Neural crest cell (in vitro differentiated cells): ENCODE data around the gene THSD7A. TPM values are rescaled to one million over a fixed set of nuclear protein-coding genes. Genes with fewer than 3 reads are reported as not detected.

ENCODE experiments used
- DNase-seq: peaks from one replicate; pipeline ENCODE4 v3.0.0; 2021; ENCODE audit warnings: low read depth, mixed read lengths, low spot score
- H3K27ac Mint-ChIP-seq: one replicate; pipeline ENCODE4 v1.8.0; 2021; ENCODE audit warnings: mild to moderate bottlenecking, mixed read lengths; ENCODE audit not compliant: unreplicated experiment
- H3K27me3 Mint-ChIP-seq: 2 replicates; pipeline ENCODE4 v1.8.0; 2021; ENCODE audit warnings: low read depth, mild to moderate bottlenecking, mixed read lengths
- H3K36me3 Mint-ChIP-seq: 2 replicates; pipeline ENCODE4 v1.8.0; 2021; ENCODE audit warnings: low read depth, mild to moderate bottlenecking, mixed read lengths
- H3K4me1 Mint-ChIP-seq: 2 replicates; pipeline ENCODE4 v1.8.0; 2021; ENCODE audit warnings: mixed read lengths
- H3K4me3 Mint-ChIP-seq: one replicate; pipeline ENCODE4 v1.8.0; 2021; ENCODE audit warnings: mild to moderate bottlenecking, mixed read lengths
- H3K9me3 Mint-ChIP-seq: 2 replicates; pipeline ENCODE4 v1.8.0; 2021; ENCODE audit warnings: mixed read lengths
- CTCF ChIP-seq: fragments of 200-600 bp; sonication (generic); conservative IDR thresholded peaks from 2 replicates; pipeline ENCODE4 v1.5.0; 2021; ENCODE audit warnings: antibody characterized with exemption, mild to moderate bottlenecking
- total RNA-seq: library from RNA; stranded (reverse); gene quantifications from 2 replicates; pipeline ENCODE4 v1.2.1, GENCODE V29; 2021

THSD7A gene
- total RNA-seq, 1 donor from 2014 or later, result 4.8 TPM

DNA sequence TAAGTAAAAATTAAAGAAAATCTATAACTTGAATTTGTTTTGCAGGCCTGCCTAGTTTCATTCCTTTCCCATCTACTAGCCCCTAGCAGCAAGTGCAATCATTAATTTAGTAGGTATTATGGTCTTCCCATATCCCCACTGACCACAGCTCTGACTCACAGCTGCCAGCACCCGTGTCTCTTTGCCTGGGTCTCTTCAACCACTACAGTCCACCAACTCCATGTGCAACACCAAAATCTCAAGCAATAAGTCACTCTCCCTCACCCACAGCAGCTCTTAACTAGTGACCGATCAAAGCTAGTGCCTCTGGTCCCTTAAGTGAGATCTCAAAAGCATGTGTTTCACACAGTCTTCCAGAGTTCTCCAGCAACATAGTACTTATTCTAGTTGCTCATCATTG lies 26.0 kb upstream of the THSD7A start:
- H3K27me3 Mint-ChIP-seq, result no peaks in the 10 kb centered on the region
- H3K9me3 Mint-ChIP-seq, result no peaks in the 10 kb centered on the region
- H3K27ac Mint-ChIP-seq, result no peak overlapping the region
- no peaks in the 10 kb centered on the region for H3K36me3 Mint-ChIP-seq
- DNase-seq, result no peak
- TF ChIP-seq CTCF, result no peak
- H3K4me3 Mint-ChIP-seq, result no peak overlapping the region
- no peaks in the 10 kb centered on the region for H3K4me1 Mint-ChIP-seq

DNA sequence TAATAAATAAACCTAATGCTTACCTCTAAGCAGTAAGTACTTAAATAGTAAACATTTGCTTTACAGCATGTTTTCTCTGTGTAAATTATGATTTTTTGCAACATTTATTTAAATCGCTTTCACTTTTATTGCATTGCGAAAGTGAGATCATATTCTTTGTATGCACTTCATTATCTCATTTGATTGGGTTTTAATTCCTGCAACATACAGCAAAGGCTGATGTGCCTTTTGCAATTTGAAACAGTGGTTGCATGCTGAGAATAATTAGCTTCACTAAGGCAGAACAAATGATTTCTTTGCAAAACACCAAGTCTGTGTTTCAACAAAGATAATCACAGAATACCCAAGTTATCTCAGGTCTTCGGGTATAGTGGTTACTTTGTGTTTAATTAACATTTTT lies 16.3 kb upstream of the THSD7A start:
- no peak for TF ChIP-seq CTCF
- Mint-ChIP-seq H3K27ac (no peak overlapping the region), H3K36me3 (no peaks in the 10 kb centered on the region), H3K27me3 (no peaks in the 10 kb centered on the region), H3K4me1 (peaks cover 14% of the 10 kb centered on the region), H3K4me3 (no peak overlapping the region), H3K9me3 (no peaks in the 10 kb centered on the region)
- no peak for DNase-seq

DNA sequence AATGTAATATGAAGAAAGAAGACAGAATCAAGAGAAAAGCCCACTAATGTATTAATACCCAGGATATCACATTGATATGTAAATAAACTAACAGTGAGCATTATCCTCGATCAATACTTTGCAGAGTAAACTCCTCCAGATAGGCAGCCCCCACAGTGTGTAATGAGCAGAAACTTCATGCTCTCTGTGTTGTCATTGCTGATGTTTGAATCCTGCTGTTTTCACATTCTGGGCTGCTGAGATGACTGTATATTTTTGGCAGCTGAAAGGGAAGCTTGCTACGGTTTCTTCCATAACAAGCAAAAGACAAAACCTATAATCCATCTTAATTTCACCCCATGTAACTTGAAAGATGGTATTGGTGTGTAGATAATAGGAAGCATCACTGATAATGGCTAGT lies 15.3 kb upstream of the THSD7A start:
- DNase-seq, result no peak
- no peaks in the 10 kb centered on the region for H3K36me3 Mint-ChIP-seq

DNA sequence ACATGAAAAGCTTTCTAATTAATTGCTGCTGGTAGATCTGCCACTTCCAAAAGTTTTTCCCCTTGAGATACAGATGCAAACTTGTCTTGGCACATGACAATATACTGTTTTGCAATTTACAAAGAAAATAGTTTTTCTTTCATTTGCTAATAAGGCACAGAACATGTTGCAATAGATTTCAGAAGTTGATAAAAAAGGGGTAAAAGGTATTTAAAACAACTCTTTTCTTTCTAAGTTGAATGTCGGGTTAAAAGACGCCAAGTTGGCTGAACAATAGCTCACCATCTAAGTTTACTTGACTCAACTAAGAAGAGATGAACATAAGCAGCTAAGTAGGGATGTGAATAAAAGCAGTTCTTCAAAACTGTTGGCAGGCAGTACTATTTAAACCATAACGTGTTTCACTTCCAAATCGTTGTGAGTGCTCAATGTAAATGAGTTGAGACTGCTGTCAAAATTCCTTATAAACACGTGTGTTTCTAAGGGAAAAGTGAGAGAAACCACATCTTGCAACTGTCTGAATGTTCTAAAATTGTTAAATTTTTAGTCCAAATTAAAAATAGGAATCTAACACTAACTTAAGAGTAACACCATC lies 14.5 kb upstream of the THSD7A start:
- no peaks in the 10 kb centered on the region for H3K9me3 Mint-ChIP-seq
- no peaks in the 10 kb centered on the region for H3K27me3 Mint-ChIP-seq
- no peak overlapping the region for H3K4me3 Mint-ChIP-seq
- TF ChIP-seq CTCF, result no peak
- no peaks in the 10 kb centered on the region for H3K36me3 Mint-ChIP-seq
- no peak for DNase-seq
- peaks cover 14% of the 10 kb centered on the region for H3K4me1 Mint-ChIP-seq
- no peak overlapping the region for H3K27ac Mint-ChIP-seq

More for the DNA sequence above, 15.3 kb upstream of the THSD7A start:
- Mint-ChIP-seq H3K4me3 (no peak overlapping the region), H3K4me1 (peaks cover 14% of the 10 kb centered on the region), H3K27ac (no peak overlapping the region), H3K27me3 (no peaks in the 10 kb centered on the region), H3K9me3 (no peaks in the 10 kb centered on the region)
- TF ChIP-seq CTCF, result no peak

- H3K9me3 Mint-ChIP-seq, result no peaks in the 10 kb centered on the region
- peaks cover 14% of the 10 kb centered on the region for H3K4me1 Mint-ChIP-seq
- H3K27me3 Mint-ChIP-seq, result no peaks in the 10 kb centered on the region
- DNase-seq, result no peak
- no peak overlapping the region for H3K4me3 Mint-ChIP-seq
- H3K36me3 Mint-ChIP-seq, result no peaks in the 10 kb centered on the region
- TF ChIP-seq CTCF, result no peak
- H3K27ac Mint-ChIP-seq, result no peak overlapping the region
Observed at GRCh38 chr7:11843113-11843765, 11.2 kb upstream of the THSD7A start.
